GM18951 (cell line): ENCODE measurements around the gene PHACTR1.
"Not testable (repeated sequence)": the region's sequence is repeated elsewhere in the genome, so short reads cannot be mapped to it uniquely, and the experiment has no call there.

Source experiments
- POLR2A ChIP-seq: IDR thresholded peaks from 4 replicates; pipeline ENCODE4 v1.6.1; 2011; ENCODE audit warnings: mild to moderate bottlenecking; ENCODE audit not compliant: insufficient read length, insufficient read depth; ENCODE audit errors: extremely low read depth
- in situ Hi-C: fragments of 300-500 bp; cut with MboI; formaldehyde crosslinking; loops from one replicate; pipeline ENCODE4 v1.12.0; 2022; ENCODE audit warnings: low sequenced_read_pairs, mixed read lengths, inconsistent platforms; ENCODE audit not compliant: unreplicated experiment

The PHACTR1 gene

GRCh38 chr6:12923644-12924235 is 207.2 kb downstream of the PHACTR1 start:
- no peak for TF ChIP-seq POLR2A
- in situ Hi-C loops: loop anchor here (25.0 kb wide), 1 partner anchor 414 kb away; the partner anchor contains the start of gene TBC1D7

DNA sequence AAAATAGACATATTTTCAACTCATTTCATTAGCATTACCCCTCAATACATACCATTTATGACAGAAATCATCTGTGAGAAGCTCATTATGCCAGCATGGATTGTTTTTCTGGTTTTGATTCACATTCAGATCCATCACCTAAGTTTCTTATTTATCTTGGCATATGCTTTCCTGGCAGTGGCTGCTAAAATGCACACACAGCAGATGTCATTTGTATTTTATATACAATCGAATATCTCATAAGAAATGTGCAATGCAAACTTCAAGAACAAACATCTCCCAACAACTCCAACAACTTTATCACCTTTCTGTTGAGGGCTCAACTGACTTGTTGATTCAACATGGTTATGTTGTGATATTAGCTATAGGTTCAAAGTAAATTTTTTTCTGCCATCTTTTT is 208.3 kb downstream of the PHACTR1 start:
- in situ Hi-C loops: loop anchor here (25.0 kb wide), 1 partner anchor 412 kb away; the partner anchor contains the start of gene TBC1D7

GRCh38 chr6:12927746-12928145 is 211.2 kb downstream of the PHACTR1 start:
- in situ Hi-C loops: no loop called here

More for the DNA sequence above, 208.3 kb downstream of the PHACTR1 start:
- TF ChIP-seq POLR2A: no peak

GRCh38 chr6:12929678-12930077 is 213.1 kb downstream of the PHACTR1 start:
- no peak for TF ChIP-seq POLR2A
- in situ Hi-C loops: no loop called here

More at GRCh38 chr6:12927746-12928145, 211.2 kb downstream of the PHACTR1 start:
- no peak for TF ChIP-seq POLR2A

DNA sequence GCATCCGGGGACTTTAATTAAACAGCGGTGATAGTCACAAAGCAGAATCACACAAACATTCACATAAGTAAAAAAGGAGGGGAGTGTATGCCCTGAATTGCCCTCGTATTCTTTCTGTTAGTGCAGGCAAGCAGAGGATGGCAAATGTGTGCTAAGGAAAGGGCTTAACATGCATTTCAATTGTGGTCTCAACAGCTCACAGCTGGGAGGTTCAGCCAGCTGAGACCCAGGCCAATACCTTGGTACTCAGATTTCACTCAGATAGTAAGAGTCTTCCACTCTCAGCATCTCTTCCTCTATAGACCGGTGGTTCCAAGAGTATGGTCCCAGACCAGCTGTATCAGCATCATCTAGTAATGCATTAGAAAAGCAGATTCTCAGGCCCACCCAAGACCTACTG is 215.1 kb downstream of the PHACTR1 start:
- in situ Hi-C loops: no loop called here
- no peak for TF ChIP-seq POLR2A

DNA sequence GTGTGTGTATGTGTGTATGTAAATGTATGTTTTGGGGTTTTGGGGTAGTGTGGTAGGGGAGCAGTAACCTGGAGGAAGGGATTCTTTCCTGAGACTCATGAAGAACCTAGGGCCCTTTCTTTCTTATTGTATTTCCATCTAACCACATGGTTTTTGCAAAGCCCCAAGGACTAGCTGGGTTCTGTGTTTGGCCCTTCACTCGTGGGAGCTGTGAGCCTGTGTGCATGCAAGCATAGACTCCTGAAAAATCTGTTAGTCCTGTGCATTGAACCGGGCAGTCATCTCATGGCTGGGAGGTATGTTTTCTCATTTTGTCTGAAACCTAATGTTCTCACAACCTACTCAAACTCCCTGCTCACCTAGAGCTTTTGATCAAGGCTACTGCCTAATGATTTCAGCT is 219.1 kb downstream of the PHACTR1 start:
- in situ Hi-C loops: no loop called here

DNA sequence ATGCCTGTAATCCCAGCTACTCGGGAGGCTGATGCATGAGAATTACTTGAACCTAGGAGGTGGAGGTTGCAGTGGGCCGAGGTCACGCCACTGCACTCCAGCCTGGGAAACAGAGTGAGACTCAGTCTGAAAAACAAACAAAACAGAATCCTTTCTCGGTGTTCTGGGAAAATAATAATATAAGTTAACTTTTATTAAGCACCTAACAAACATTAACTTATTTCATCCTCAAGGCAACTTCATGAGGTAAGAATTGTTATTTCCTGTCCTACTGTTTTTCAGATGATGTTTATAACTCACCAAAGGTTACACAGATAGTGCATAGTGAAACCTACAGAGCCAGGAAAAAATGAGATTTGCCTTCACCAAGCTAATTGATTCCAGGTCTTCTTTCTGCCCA is 221.4 kb downstream of the PHACTR1 start:
- TF ChIP-seq POLR2A: no peak
- in situ Hi-C loops: no loop called here

More for the DNA sequence above, 219.1 kb downstream of the PHACTR1 start:
- TF ChIP-seq POLR2A: no peak

DNA sequence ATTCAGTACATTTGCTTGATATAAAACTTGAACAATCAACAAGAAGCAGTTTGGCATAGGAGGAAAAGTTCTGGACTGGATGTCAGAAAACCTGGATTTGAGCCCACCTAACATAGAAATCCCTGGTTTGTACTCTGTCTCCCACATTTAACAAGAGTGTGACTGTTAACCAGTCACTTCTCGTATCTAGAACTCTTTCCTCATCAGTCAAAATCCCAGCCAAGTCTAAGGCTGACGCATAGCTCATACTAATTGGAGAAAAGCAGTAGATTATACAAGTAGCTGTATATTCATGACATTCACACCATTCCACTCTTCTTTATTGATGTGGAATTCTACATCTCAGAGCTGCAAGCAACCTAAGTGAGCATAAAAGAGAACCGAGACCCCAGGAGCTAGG is 222.7 kb downstream of the PHACTR1 start:
- no peak for TF ChIP-seq POLR2A
- in situ Hi-C loops: no loop called here

- TF ChIP-seq POLR2A: no peak
- in situ Hi-C loops: no loop called here
Observed at GRCh38 chr6:12941422-12941821, 224.9 kb downstream of the PHACTR1 start.

GRCh38 chr6:12943549-12943948 is 227.0 kb downstream of the PHACTR1 start:
- TF ChIP-seq POLR2A: no peak
- in situ Hi-C loops: no loop called here

DNA sequence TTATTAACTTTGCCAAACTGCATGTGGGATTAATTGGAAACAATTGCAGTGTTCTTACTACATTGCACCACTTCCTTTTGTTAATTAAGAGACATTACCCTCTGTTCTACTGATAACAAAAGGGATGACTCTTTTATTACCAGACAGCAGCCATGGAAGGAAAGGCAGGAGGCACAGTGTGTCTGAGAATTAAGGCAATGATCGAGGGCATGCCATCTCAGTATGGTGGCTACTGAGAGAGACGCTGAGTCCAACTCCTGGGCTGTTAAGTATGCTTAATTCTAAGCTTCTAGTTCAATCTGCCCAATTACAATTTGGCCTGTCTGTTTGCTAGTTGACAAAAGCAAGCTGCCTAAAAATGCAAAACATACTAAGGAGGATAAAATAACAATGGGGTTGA is 227.4 kb downstream of the PHACTR1 start:
- in situ Hi-C loops: no loop called here
- no peak for TF ChIP-seq POLR2A

GRCh38 chr6:12944528-12944927 is 228.0 kb downstream of the PHACTR1 start:
- in situ Hi-C loops: not testable (repeated sequence)

- TF ChIP-seq POLR2A: no peak
- in situ Hi-C loops: no loop called here
Observed at GRCh38 chr6:12947151-12947871, 230.7 kb downstream of the PHACTR1 start.

- no peak for TF ChIP-seq POLR2A
- in situ Hi-C loops: no loop called here
Observed at GRCh38 chr6:12947967-12948366, 231.4 kb downstream of the PHACTR1 start.
